ENCODE data around the gene TIMD4. TPM values are rescaled to one million over a fixed set of nuclear protein-coding genes. Genes with fewer than 3 reads are reported as not detected.
"Not testable (repeated sequence)": the region's sequence is repeated elsewhere in the genome, so short reads cannot be mapped to it uniquely, and the experiment has no call there.

Gene TIMD4
- total RNA-seq, 1 experiment from 2014 or later, result not detected

DNA sequence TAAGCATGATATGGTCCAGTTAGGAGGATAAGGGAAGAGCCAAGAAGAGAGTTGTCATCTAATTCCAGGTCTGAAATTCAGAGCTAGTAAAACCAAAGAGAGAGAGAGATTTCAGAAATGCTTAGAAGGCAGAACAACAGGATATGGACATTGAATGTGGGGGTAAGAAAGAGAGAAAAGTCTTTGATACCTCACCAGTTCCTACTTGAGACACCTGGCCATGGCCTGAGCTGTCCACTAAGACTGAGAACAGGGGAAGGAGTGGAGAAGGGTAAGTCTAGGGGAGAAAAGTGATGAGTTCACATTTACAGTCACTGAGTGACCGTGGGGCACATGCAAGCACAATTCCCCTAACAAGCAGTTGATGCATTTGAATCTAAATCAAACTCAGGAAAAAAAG is 35.5 kb downstream of the TIMD4 start:
- no peak for DNase-seq (ENCODE audit: low spot score)
- in situ Hi-C loops (cut with HindIII; ENCODE audit: low sequenced_read_pairs), result no loop called here

DNA sequence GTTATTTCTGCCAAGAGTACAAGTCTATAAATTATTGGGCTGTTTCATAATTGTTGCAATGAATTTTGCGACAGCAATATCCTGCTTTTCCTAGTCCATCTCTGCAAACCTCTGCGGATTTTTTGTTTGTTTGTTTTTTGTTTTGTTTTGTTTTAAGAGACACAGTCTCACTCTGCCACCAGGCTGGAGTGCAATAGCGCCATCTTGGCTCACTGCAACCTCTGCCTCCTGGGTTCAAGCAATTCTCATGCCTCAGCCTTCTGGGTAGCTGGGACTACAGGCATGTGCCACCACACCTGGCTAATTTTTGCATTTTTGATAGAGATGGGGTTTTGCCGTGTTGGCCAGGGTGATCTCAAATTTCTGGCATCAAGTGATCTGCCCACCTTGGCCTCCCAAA is 37.3 kb downstream of the TIMD4 start:
- in situ Hi-C loops (cut with HindIII; ENCODE audit: low sequenced_read_pairs); DNase-seq (ENCODE audit: low spot score): not testable (repeated sequence)

DNA sequence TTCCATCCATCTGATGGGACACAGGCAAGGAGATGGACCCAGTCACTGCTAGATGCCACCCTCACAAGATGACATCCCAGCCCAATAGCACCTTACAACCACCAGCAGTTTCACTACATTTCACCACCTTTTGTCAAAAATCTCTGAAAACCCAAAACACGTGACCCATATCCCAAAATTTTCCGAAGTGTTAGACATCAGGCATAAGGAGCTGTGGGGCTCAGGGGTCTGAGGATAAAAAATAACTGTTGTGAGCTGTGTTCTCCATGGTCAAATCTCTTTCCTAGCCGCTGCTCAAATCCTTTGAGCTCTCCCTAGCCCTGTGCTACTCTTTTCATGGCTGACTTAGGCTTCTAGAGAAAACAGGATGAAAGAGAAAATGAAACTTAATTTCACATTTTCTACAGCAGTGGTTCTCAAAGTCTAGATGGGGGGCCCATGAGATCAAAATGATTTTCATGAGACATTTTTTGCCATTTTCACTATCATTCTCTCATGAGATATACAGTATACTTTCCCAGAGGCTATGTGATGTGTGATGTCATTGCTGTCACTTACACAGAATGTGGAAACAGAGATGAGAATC is 40.7 kb downstream of the TIMD4 start:
- in situ Hi-C loops (cut with HindIII; ENCODE audit: low sequenced_read_pairs), result no loop called here
- no peak for DNase-seq (ENCODE audit: low spot score)

DNA sequence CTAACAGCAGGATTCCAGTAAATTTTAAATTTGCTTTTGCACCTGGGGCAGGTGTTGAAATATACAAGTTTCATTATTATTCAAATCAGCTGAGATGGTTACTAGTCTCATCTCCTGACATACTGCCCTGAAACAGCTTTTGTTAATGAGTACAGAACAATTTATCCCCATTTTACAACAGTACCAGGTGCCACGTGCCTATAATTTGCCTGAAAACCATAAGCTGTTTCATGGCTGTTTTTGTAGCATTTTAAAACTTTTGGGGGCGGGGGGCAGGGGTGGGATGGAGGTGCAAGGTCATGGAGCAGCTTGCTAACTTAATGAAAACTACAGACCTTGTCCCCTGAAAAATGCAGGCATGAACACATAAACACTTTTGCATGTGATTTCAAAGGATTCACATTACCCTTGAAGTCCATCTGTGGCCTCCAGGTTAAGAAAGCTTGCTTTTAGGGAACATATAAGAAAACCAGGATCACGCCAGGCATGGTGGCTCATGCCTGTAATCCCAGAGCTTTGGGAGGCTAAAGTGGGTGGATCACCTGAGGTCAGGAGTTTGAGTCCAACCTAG is 42.1 kb downstream of the TIMD4 start:
- in situ Hi-C loops (cut with HindIII; ENCODE audit: low sequenced_read_pairs), result no loop called here
- no peak for DNase-seq (ENCODE audit: low spot score)

DNA sequence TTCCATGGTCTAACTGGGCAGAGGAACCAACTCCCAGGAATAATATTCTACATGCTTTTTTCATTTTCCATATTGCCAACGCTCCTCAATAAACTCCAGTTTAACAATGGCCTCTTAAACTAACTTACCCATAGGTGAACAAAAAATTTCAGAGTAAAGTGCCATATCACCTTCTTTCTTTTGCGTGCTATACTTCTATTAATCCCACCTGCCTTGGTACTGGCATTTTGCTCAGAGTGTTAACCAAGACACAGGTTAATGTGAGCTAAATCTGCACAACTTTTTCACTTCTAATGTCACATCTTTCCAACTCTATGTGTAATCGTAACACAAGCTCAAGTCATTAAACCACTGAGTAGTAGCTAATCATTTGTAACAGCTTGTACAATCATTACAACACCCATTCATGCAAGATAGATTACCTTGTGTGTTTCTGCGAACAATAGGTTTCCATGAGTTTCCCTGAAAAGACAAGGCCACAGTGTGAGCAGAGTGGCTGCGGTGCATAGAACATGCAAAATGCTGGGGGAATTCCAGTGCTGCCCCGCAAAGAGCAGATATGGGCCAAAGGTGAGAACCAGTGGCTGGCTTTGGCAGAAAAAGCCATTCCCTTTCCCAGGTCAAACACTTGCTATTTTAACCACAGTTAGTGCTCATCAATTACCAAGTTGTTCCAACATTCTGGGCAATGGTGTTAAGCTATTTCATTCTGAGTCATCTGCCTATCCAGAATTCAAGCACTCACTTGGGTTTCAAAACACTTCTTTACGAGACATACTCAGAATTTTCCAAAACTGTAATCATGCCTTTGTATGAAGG is 42.8 kb downstream of the TIMD4 start:
- no peak for DNase-seq (ENCODE audit: low spot score)
- in situ Hi-C loops (cut with HindIII; ENCODE audit: low sequenced_read_pairs), result no loop called here

DNA sequence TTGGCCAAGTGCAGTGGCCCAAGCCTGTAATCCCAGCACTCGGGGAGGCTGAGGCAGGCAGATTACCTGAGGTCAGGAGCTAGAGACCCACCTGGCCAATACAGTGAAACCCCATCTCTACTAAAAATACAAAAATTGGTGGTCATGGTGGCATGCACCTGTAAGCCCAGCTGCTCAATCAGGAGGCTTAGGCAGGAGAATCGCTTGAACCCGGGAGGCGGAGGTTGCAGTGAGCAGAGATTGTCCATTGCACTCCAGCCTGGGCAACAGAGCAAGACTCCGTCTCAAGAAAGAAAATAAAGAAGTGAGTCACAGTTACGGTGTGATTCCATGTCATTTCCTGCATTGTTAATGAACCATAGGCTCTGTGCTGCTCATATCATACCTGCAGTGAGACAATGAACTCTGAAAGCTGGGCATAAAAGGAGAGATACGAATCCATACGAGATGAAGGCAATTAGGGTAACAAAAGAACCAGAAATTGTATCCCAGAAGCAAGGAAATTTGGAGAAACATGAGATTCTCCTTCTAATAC is 44.6 kb downstream of the TIMD4 start:
- in situ Hi-C loops (cut with HindIII; ENCODE audit: low sequenced_read_pairs), result no loop called here
- DNase-seq (ENCODE audit: low spot score), result no peak

DNA sequence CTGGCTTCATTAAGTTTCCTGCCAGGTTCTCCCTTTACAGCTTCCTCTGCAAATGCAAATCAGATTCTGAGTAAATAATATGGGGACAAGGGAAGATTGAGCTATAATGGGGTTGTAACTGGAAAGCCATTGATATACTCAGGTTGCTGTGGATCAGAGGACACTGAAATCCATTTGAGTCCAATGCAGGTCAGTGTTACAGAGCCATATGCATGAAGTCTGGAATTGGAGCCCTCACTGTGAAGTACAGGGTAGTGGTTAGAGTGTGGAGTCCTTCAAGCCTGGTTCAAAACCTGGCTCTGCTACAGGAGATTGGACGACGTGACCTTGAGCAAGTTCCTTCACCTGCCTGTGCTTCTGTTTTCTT is 48.7 kb downstream of the TIMD4 start:
- DNase-seq (ENCODE audit: low spot score), result no peak

DNA sequence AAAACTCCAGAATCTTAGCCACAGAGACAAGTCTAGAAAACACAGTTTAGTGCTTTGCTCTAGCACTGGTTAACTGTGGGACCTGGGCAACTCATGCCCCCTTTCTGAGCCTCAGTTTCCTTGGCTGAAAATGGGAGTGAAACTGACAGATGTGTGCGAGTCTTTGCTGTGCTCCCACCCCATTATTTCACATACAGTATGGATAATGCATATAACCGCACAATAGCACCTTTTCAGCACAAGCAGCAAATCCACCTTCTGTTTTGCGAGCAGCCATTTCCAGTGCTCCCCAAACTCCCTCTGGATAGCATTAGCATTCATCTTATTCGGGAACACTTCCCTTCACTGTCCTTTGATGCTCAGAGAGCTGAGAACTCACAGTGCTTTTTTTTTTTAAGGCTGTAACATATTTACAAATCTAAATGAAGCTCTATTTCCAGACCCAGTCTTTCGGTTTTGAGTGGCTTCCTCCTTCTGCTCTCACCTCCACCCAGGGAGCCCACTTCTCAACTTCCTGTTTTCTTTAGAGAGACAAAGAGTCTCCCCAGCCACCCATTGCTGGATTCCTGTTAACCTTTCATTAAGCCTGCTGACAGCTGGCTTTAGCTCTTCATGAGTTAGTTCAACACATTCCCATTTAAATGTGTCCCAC is 49.2 kb downstream of the TIMD4 start:
- in situ Hi-C loops (cut with HindIII; ENCODE audit: low sequenced_read_pairs), result no loop called here

More for the DNA sequence above, 48.7 kb downstream of the TIMD4 start:
- in situ Hi-C loops (cut with HindIII; ENCODE audit: low sequenced_read_pairs), result no loop called here

DNA sequence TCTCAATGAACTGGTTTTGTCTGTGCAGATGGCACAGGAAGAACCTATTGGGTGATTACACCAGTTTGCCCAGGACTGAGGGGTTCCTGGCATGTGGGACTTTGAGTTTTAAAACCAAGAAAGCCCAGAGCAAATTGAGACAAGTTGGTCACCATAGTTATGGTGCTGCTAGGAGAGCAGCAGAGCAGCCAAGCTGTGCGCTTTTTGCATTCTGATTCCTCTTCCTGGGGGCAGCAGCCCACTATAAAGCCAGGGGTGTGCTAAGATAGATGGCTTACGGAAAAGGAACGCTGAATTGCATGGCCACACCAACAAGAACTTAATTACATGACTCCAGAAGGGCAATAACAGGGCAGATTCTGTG is 49.7 kb downstream of the TIMD4 start:
- in situ Hi-C loops (cut with HindIII; ENCODE audit: low sequenced_read_pairs), result no loop called here
- no peak for DNase-seq (ENCODE audit: low spot score)

More for the DNA sequence above, 49.2 kb downstream of the TIMD4 start:
- no peak for DNase-seq (ENCODE audit: low spot score)

DNA sequence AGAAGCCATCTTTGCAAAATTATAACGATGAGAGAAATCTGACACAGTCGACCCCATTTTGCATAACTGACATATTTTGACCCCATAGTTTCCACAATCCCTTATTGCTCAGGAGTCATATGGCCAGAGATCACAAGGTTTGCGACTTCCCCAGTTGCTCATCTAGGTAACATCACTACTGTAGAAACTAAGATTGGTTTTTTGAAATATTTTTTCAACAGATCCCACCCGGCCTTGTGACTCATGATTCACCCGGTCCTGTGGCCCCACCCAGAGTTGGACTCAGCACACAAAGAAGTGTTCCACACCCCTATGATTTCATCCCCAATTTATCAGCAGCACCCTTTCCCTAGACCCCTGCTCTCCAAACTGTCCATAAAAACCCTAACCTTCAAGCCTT is 50.2 kb downstream of the TIMD4 start:
- in situ Hi-C loops (cut with HindIII; ENCODE audit: low sequenced_read_pairs), result no loop called here
- no peak for DNase-seq (ENCODE audit: low spot score)

DNA sequence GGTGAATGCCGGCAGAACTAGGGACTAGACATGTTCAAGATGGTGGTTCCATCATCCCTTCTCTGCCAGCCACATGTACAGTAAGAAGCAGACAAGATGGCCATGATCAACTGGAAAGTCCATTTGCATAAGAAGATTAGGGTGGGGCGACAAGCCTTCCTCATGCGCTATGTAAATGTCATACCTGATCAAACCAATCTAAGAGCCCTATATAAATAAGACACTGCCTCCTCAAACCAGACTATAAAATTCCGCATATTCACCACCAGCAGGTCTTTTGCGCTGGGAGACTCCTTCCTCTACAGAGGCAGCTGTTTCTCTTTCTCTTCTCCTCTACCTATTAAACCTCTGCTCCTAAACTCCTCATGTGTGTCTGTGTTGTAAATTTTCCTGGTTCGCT is 53.8 kb downstream of the TIMD4 start:
- in situ Hi-C loops (cut with HindIII; ENCODE audit: low sequenced_read_pairs), result no loop called here
- DNase-seq (ENCODE audit: low spot score), result no peak

DNA sequence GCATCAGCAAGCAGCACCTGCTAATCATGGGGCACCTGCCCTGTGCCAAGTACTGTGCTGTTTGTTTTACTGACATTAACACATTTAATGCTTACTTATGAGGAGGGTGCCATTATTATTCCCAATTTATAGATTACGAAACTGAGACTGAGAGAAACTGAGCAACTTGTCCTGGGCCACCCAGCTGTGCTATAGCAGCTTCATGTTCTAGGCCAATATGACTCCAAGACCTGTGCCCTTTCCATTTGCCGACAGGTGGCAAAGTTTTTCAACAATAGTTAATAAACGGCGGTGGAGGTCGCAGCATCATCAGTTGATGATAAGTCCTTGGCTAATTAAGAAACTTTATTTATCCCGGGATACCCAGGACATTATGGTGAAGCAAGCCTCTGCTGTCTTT is 55.4 kb downstream of the TIMD4 start:
- in situ Hi-C loops (cut with HindIII; ENCODE audit: low sequenced_read_pairs), result no loop called here
- DNase-seq (ENCODE audit: low spot score), result no peak

DNA sequence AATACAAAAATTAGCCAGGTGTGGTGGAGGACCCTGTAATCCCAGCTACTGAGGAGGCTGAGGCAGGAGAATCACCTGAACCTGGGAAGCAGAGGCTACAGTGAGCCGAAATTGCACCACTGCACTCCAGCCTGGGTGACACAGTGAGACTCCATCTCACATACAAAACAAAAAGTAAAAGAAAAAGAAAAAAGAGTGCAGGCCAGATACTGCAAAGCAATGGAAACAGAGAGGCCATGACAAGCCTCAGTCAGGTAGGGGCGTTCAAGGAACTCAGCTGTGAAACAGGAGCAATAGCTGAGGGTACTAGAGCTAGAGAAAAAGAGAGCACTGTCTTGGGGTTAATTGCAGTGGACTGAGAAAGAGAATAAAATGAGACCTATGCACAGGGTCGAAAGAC is 56.2 kb downstream of the TIMD4 start:
- no peak for DNase-seq (ENCODE audit: low spot score)
- in situ Hi-C loops (cut with HindIII; ENCODE audit: low sequenced_read_pairs), result no loop called here

DNA sequence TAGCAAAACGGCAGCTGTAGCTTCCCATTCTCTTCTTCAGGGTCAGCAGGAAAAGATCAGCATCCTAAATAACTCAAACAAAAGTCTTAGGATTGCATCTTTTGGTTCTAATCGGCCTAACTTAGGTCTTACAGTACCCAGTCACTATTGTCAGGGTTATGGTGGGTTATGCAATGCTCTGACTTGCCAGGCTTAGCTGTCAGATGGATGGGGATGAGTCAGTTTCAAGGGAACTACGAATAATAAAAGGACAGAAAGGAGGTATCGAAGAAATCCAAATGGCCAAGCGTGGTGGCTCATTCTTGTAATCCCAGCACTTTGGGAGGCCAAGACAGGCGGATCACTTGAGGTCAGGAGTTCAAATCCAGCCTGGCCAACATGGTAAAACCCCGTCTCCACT is 66.5 kb downstream of the TIMD4 start:
- no peak for DNase-seq (ENCODE audit: low spot score)
- in situ Hi-C loops (cut with HindIII; ENCODE audit: low sequenced_read_pairs), result no loop called here

DNA sequence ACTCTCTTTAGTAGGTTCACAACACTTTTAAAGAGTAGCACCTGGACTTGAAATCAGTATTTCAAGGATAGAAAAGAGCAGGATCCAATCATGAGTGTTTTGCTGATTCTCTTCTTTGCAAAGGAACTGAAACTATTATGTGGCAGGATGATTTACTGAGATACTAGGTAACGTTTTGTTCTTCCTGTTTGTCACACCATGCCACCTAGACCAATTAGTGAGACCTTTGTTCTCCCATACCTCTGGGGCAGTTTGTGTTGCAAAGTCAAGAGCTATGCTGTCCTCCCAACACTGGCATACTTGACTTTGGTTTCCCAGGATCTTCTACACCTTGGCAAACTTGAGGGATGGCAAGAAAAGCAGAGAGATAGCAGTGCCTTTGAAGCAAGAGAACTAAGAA is 69.5 kb downstream of the TIMD4 start:
- no peak for DNase-seq (ENCODE audit: low spot score)
- in situ Hi-C loops (cut with HindIII; ENCODE audit: low sequenced_read_pairs), result no loop called here

DNA sequence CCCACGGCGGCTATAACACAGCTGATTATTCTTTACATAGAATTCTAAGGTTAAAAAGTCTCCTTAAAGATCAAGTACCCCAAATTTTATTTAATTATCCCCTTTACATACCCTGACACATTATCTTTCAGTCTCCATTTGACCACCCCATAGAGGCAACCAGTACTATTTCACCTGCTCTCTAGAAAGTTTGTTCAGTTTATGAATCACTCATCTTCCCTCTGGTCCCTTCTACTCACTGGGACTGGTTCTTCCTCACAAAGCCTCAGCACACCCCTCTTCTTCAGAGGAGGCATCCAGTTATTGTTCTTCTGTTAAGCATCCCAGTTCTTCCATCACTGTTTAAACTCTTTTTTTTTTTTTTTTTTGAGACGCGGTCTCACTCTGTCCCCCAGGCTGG is 70.2 kb downstream of the TIMD4 start:
- in situ Hi-C loops (cut with HindIII; ENCODE audit: low sequenced_read_pairs), result no loop called here
- DNase-seq (ENCODE audit: low spot score), result no peak

DNA sequence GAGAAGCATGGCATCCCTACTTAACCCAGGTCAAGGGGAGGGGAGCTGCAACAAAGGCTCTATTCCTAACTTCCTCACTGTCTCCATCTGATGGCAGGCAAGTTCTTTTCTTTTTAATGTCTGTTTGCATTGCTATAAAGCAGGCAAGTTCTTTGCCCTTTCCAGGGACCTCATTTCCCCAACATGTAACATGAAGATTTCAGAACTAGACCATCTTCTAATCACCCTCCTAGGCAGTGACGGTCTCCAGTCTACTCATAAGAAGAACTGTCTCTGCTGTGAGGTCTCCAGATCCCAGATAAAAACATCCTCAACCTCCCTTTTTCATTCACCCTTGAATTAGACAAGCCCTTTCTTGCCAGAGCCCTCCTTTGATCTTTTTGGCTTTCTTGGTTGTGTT is 70.8 kb downstream of the TIMD4 start:
- in situ Hi-C loops (cut with HindIII; ENCODE audit: low sequenced_read_pairs), result no loop called here
- DNase-seq (ENCODE audit: low spot score), result no peak

DNA sequence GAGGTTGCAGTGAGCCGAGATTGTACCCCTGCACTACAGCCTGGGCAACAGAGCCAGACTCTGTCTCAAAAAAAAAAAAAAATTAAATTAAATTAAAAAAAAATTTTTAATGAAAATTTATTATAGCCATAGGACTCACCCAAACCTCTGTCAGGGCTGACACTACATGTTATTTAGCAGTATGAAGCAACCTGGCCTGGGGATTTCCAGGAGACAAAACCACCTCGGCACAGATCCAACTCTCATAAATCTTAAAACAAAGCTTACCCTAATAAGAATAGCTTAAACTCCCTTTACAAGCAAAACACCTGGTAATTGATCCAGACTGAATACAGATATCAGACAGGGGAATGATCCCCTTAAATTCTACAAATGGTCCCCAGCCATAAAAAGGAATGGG is 74.5 kb downstream of the TIMD4 start:
- DNase-seq (ENCODE audit: low spot score), result no peak
- in situ Hi-C loops (cut with HindIII; ENCODE audit: low sequenced_read_pairs), result no loop called here

DNA sequence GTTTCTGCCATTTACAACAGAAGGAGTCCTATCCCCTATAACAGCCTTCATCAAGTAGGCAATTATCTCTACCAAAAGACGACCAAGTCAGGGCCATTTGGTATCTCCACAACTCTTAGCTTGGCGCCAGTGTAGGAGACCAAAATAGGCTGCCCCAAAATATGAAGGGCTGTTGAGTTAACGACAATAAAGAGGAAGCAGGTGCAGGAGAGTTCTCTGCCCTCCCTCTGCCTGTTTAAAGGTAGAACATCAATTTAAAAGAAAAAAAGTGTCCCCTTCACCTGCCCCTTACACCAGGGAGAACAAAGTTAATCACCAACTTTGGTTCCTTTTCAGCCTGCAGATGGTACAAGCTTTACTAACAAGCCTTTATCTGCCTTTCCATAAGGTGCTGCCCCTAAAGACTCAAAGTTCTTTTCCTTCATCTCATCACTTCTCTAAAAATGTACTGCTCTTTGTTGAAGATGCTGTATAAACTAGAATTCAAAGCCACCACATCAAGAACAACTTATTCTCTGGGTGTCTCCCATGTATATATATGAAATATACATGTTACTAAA is 79.6 kb downstream of the TIMD4 start:
- DNase-seq (ENCODE audit: low spot score), result no peak
- in situ Hi-C loops (cut with HindIII; ENCODE audit: low sequenced_read_pairs), result no loop called here

Measured in G401 (cell line).